IMR-90 (cell line): ENCODE data around the gene SCN4A. TPM values are rescaled to one million over a fixed set of nuclear protein-coding genes. Genes with fewer than 3 reads are reported as not detected.

ENCODE experiments used
- ATAC-seq: fragments of 200-7000 bp; cut with Tn5 transposase; 2 replicates; pipeline ENCODE4 v1.9.1; 2020; ENCODE audit warnings: low read depth, mild to moderate bottlenecking, moderate library complexity
- BruUV-seq: library from RNA; stranded (reverse); fragments of 400-500 nt; replicated peaks from 2 replicates; lab custom pipeline; 2021; lab: Mats Ljungman, UMichigan
- CTCF ChIA-PET: fragments of 300-600 bp; formaldehyde crosslinking; extraction: SDS; loops from one replicate; lab custom pipeline; 2021; ENCODE audit warnings: antibody characterized with exemption; lab: Yijun Ruan, JAX
- POLR2A ChIA-PET: fragments of 300-600 bp; sonication (Branson Sonifier 250); formaldehyde crosslinking; loops from one replicate; lab custom pipeline; 2022; ENCODE audit warnings: antibody characterized with exemption; ENCODE audit not compliant: unreplicated experiment; lab: Charles Lee
- DNase-seq: peaks from one replicate; pipeline ENCODE4 v3.0.0; 2013
- H2AFZ ChIP-seq: replicated peaks from 2 replicates; pipeline ENCODE3; 2013; ENCODE audit warnings: low read length, mild to moderate bottlenecking; ENCODE audit not compliant: poor library complexity
- H2AK5ac ChIP-seq: 2 replicates; pipeline ENCODE4 v1.6.1; 2013; ENCODE audit warnings: low read depth, low read length, inconsistent platforms
- H2AK9ac ChIP-seq: replicated peaks from 2 replicates; pipeline ENCODE3; 2013; ENCODE audit warnings: mild to moderate bottlenecking, low read depth, low read length, moderate library complexity; ENCODE audit not compliant: poor library complexity
- H2BK120ac ChIP-seq: 2 replicates; pipeline ENCODE4 v1.6.1; 2013; ENCODE audit warnings: low read depth, low read length, inconsistent platforms
- H2BK15ac ChIP-seq: 3 replicates; pipeline ENCODE4 v1.6.1; 2013; ENCODE audit warnings: low read depth, low read length, inconsistent platforms
- H2BK20ac ChIP-seq: 2 replicates; pipeline ENCODE4 v1.6.1; 2013; ENCODE audit warnings: low read depth, mild to moderate bottlenecking, inconsistent platforms, low read length, moderate library complexity
- H2BK5ac ChIP-seq: 2 replicates; pipeline ENCODE4 v1.6.1; 2013; ENCODE audit warnings: mild to moderate bottlenecking, low read depth, low read length, inconsistent platforms; ENCODE audit not compliant: poor library complexity, severe bottlenecking
- H3K14ac ChIP-seq: replicated peaks from 2 replicates; pipeline ENCODE4 v1.6.1; 2013; ENCODE audit warnings: low read depth, low read length, inconsistent platforms
- H3K18ac ChIP-seq: 2 replicates; pipeline ENCODE4 v1.6.1; 2013; ENCODE audit warnings: low read depth, low read length, control low read depth
- H3K23ac ChIP-seq: 2 replicates; pipeline ENCODE4 v1.6.1; 2013; ENCODE audit warnings: low read depth, low read length, inconsistent platforms
- H3K27ac ChIP-seq: 2 replicates; pipeline ENCODE4 v1.5.1; 2013; ENCODE audit warnings: mild to moderate bottlenecking, control low read depth, low read length; ENCODE audit not compliant: insufficient read depth
- H3K27me3 ChIP-seq: 2 replicates; pipeline ENCODE4 v1.6.1; 2013; ENCODE audit warnings: low read length; ENCODE audit not compliant: control insufficient read depth, insufficient read depth
- H3K36me3 ChIP-seq: 2 replicates; pipeline ENCODE4 v1.6.1; 2013; ENCODE audit warnings: low read length, mixed read lengths; ENCODE audit not compliant: control insufficient read depth, insufficient read depth
- H3K4ac ChIP-seq: 2 replicates; pipeline ENCODE4 v1.6.1; 2013; ENCODE audit warnings: low read depth, low read length, inconsistent platforms
- H3K4me1 ChIP-seq: 2 replicates; pipeline ENCODE4 v1.6.1; 2013; ENCODE audit warnings: low read length, mixed read lengths; ENCODE audit not compliant: control insufficient read depth, insufficient read depth
- H3K4me2 ChIP-seq: 2 replicates; pipeline ENCODE4 v1.6.1; 2013; ENCODE audit warnings: low read depth, mild to moderate bottlenecking, control low read depth, low read length, moderate library complexity
- H3K4me3 ChIP-seq: 2 replicates; pipeline ENCODE4 v1.5.1; 2013; ENCODE audit warnings: low read depth, mild to moderate bottlenecking, control low read depth, low read length, moderate library complexity; ENCODE audit not compliant: insufficient read depth
- H3K56ac ChIP-seq: 2 replicates; pipeline ENCODE4 v1.6.1; 2013; ENCODE audit warnings: low read length, inconsistent platforms; ENCODE audit not compliant: insufficient read depth; ENCODE audit errors: extremely low read depth
- H3K79me1 ChIP-seq, 2 experiments: 2 replicates each; pipeline ENCODE4 v1.6.1; 2013; ENCODE audit warnings: low read length in 2 of 2, inconsistent platforms in 1 of 2, low read depth in 1 of 2
- H3K9ac ChIP-seq: 2 replicates; pipeline ENCODE4 v1.6.1; 2013; ENCODE audit warnings: low read depth, low read length, control low read depth
- H3K9me1 ChIP-seq: 2 replicates; pipeline ENCODE4 v1.6.1; 2013; ENCODE audit warnings: low read length, inconsistent platforms; ENCODE audit not compliant: insufficient read depth
- H3K9me3 ChIP-seq: 2 replicates; pipeline ENCODE4 v1.6.1; 2013; ENCODE audit warnings: low read length; ENCODE audit not compliant: control insufficient read depth, insufficient read depth
- H4K20me1 ChIP-seq: 2 replicates; pipeline ENCODE4 v1.6.1; 2013; ENCODE audit warnings: low read length, inconsistent platforms; ENCODE audit not compliant: insufficient read depth
- H4K5ac ChIP-seq: 2 replicates; pipeline ENCODE4 v1.6.1; 2013; ENCODE audit warnings: mild to moderate bottlenecking, low read depth, low read length, control low read depth
- H4K8ac ChIP-seq, 2 experiments: 2 replicates each; pipeline ENCODE4 v1.6.1; 2013; ENCODE audit warnings: low read depth in 2 of 2, low read length in 2 of 2, control low read depth in 1 of 2, inconsistent platforms in 1 of 2
- H4K91ac ChIP-seq: 2 replicates; pipeline ENCODE4 v1.6.1; 2013; ENCODE audit warnings: low read depth, low read length, inconsistent platforms; ENCODE audit not compliant: insufficient read depth
- CHD1 ChIP-seq: IDR thresholded peaks from 2 replicates; pipeline ENCODE4 v1.6.1; 2012; ENCODE audit warnings: low read depth, low read length, improper control_type of control experiment
- FOS ChIP-seq: fragments of 150-350 bp; IDR thresholded peaks from 2 replicates; pipeline ENCODE4 v1.6.1; 2016; ENCODE audit warnings: low read depth, low read length
- MAZ ChIP-seq: IDR thresholded peaks from 2 replicates; pipeline ENCODE4 v1.6.1; 2012; ENCODE audit warnings: low read depth, mild to moderate bottlenecking, low read length, improper control_type of control experiment, moderate library complexity, borderline replicate concordance
- POLR2A ChIP-seq: IDR thresholded peaks from 2 replicates; pipeline ENCODE4 v1.6.1; 2012; ENCODE audit warnings: mild to moderate bottlenecking, low read depth, low read length
- RFX5 ChIP-seq: IDR thresholded peaks from 2 replicates; pipeline ENCODE4 v1.8.0; 2012; ENCODE audit warnings: low read depth, mild to moderate bottlenecking, low read length, moderate library complexity
- SMC3 ChIP-seq: fragments of 150-350 bp; IDR thresholded peaks from 2 replicates; pipeline ENCODE4 v1.6.1; 2016; ENCODE audit warnings: low read depth, mild to moderate bottlenecking, antibody characterized with exemption, low read length, moderate library complexity
- WGBS, 2 experiments: methylation state at CpG; one replicate each; pipeline versions ENCODE4 v1.1.5 to v1.1.7; 2013; ENCODE audit warnings: missing lambda C conversion rate in 2 of 2; ENCODE audit not compliant: insufficient read length in 1 of 2; ENCODE audit errors: extremely low coverage in 2 of 2; 5-methylcytosine and 5-hydroxymethylcytosine counted together
- dilution Hi-C: fragments of 300-500 bp; cut with HindIII; formaldehyde crosslinking; loops from one replicate; pipeline ENCODE4 v1.14.3; 2018; ENCODE audit warnings: low sequenced_read_pairs; ENCODE audit not compliant: unreplicated experiment
- in situ Hi-C: fragments of 300-500 bp; cut with MboI; formaldehyde crosslinking; loops from 3 replicates; pipeline ENCODE4 v1.14.3; 2019; ENCODE audit warnings: low sequenced_read_pairs, inconsistent platforms, mixed read lengths
- intact Hi-C: fragments of 100-400 bp; cut with micrococcal nuclease; formaldehyde crosslinking; loops from 2 replicates; pipeline ENCODE4 v1.10.0; 2022
- polyA plus RNA-seq, 3 experiments: library from polyadenylated mRNA; depleted of rRNA; stranded (reverse); fragments of >200 nt; gene quantifications; 2 replicates each; pipeline ENCODE4 v1.2.3, GENCODE V29; 2012; ENCODE audit warnings: low replicate concordance in 1 of 3
- total RNA-seq: library from RNA; depleted of rRNA; stranded (reverse); fragments of >200 nt; gene quantifications from 2 replicates; pipeline ENCODE4 v1.2.3, GENCODE V29; 2012

SCN4A gene
- total and polyA plus RNA-seq, 2 of the 4 experiments (the other 2 are of a cell fraction), result not detected

DNA sequence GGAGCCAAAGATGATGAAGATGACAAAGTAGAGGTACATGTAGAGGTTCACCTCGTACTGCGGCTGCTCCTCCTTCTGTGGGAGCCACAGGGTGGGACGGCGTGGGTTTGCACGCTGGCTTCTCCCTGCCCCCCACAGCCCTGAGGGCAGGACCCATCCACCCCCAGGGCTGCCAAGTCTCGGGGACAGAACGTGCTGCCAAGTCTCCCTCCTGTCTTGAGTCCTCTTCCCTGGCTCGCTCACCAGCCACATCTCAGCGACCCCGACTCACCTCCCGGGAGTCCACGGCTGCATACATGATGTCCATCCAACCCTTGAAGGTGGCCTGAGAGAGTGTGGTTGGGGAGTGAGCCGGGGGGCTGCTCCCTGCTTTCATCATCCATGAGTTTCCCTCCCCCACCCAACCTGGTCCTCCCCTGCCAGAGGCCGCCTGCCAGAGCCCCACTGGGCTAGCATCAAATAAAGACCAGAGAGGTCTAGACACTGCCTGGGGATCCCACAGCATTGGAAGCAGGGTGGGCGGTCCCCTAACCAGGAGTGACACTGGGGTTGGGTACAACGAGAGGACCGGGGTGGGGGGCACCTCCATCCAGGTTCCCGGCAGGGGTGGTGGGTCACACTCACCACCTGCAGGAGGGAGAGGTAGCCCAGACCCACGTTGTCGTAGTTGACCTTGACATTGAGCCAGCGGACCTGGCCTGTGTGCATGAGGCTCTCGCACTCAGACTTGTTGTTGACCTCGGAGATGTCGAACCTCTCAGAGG, 27.8 kb downstream of the SCN4A start:
- intact Hi-C loops, result no loop called here
- Histone ChIP-seq H3K18ac (no peak overlapping the region), H3K27ac (no peak overlapping the region), H2BK15ac (no peak overlapping the region), H2AFZ (no peak overlapping the region), H4K8ac (no peak overlapping the region), H2BK5ac (no peak overlapping the region), H4K91ac (no peak overlapping the region), H2BK120ac (no peak overlapping the region), H3K4me1 (no peaks in the 10 kb centered on the region), H4K20me1 (no peaks in the 10 kb centered on the region), H2AK9ac (no peak overlapping the region), H3K4me2 (no peak overlapping the region), H4K5ac (no peak overlapping the region), H3K56ac (no peak overlapping the region), H3K27me3 (peaks cover 5% of the 10 kb centered on the region; the same call in 1 of the 2 replicates), H3K14ac (no peak overlapping the region), H3K4ac (no peak overlapping the region), H3K79me1 (no peaks in the 10 kb centered on the region), H2AK5ac (no peak overlapping the region), H3K9me1 (no peaks in the 10 kb centered on the region), H3K9ac (no peak overlapping the region), H3K4me3 (no peak overlapping the region), H3K9me3 (no peaks in the 10 kb centered on the region; the same call in 1 of the 2 replicates), H3K36me3 (no peaks in the 10 kb centered on the region), H2BK20ac (no peak overlapping the region), H3K23ac (no peak overlapping the region)
- ATAC-seq (no peak), DNase-seq (no peak)
- TF ChIP-seq SMC3 (no peak), FOS (no peak), RFX5 (no peak), MAZ (no peak), POLR2A (no peak), CHD1 (no peak)
- dilution Hi-C loops, result no loop called here
- ChIA-PET CTCF (interaction anchor here (1.3 to 2.0 kb wide), 2 partner anchors 12 to 26 kb away, joined by 3 to 9 read pairs; partner anchors contain the start of gene GH1), POLR2A (no interaction called here)
- in situ Hi-C loops, result no loop called here
- WGBS, 2 experiments, result 93% methylated on average over 5 of the region's 24 CpGs; no CpG with 5 or more reads in 1 of the 2 experiments
- BruUV-seq, result no TSS peak
